HG02798 (cell line): ENCODE data around the gene ANLN.
A peak's percentile ranks its signal among the peaks of the same experiment; 100 is the strongest.
"Not testable (repeated sequence)": the region's sequence is repeated elsewhere in the genome, so short reads cannot be mapped to it uniquely, and the experiment has no call there.

Source experiments
- ATAC-seq: cut with Tn5 transposase; IDR thresholded peaks from one replicate; pipeline ENCODE4 v1.9.1; 2021; ENCODE audit warnings: mild to moderate bottlenecking; ENCODE audit not compliant: unreplicated experiment, poor library complexity

Gene ANLN

GRCh38 chr7:36378555-36378954 is 11.1 kb upstream of the ANLN start:
- not testable (repeated sequence) for ATAC-seq

- no peak for ATAC-seq
These were observed 9.7 kb upstream of the ANLN start for GRCh38 chr7:36379831-36380504.

DNA sequence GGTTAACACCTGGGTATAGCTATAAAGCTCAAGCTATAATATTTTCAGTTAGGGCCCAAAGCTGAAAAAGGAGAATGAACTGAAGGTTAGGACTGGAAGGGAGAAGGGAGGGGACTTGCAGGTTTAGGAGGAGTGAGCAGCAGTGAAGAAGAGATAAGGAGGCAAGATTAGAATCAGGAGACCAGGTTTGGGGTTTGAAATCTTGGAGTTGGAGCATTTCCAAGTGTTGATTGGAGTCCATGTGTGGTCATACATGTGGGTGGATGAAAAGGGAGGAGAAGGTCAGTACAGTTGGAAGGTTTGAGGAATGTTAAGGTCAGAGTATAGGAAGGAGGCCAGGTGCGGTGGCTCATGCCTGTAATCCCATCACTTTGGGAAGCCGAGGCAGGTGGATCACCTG is 8.6 kb upstream of the ANLN start:
- no peak for ATAC-seq

DNA sequence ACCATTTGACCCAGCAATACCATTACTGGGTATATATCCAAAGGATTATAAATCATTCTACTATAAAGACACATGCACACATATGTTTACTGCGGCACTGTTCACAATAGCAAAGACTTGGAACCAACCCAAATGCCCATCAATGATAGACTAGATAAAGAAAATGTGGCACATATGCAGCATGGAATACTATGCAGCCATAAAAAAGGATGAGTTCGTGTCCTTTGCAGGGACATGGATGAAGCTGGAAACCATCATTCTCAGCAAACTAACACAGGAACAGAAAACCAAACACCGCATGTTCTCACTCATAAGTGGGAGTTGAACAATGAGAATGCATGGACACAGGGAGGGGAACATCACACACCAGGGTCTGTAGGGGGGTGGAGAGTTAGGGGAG is 6.4 kb upstream of the ANLN start:
- ATAC-seq: not testable (repeated sequence)

DNA sequence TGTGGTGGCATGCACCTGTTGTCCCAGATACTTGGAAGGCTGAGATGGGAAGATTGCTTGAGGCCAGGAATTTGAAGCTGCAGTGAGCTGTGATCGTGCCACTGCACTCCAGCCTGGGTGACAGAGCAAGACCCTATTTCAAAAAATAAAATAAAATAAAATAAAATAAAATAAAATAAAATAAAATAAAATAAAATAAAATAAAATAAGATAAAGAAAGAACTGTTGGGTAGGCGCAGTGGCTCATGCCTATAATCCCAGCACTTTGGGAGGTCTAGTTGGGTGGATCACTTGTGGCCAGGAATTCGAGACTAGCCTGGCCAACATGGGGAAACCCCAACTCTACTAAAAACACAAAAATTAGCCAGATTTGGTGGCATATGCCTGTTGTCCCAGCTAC is 4.0 kb upstream of the ANLN start:
- not testable (repeated sequence) for ATAC-seq

DNA sequence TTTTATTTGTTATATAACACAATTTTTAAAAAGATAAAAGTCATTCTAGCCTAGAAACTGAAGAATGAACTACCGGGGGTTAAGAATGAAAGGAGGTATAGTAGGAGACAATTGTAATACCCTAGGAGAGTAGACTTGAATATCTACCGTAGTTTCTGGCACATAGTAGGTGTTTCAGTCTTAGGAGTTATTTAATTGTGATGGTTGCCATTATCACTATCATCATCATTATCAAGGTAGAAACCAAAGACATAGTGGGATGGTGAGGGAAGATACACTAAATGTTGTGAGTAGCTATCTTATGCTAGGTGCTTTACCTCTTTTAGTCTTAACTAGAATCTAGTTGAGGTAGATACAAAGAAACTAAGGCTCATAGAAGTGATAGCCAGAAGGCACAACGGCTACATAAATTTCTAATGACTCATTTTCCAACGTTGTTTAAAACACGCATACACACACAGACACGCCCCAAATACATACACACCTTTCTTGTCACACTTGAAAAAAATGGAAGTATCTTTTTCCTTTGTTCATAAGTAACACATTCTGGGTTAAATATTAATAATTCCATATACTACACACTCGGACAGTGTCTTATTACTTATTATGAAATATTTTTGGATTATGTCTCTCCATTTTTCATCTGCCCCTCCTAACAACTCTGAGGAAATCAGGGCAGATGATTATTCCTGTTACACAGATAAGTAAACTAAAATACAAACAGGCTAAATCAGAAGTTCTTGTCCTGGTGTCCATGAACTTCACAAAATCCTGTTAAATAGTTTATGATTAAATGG is 2.0 kb upstream of the ANLN start:
- ATAC-seq: no peak

DNA sequence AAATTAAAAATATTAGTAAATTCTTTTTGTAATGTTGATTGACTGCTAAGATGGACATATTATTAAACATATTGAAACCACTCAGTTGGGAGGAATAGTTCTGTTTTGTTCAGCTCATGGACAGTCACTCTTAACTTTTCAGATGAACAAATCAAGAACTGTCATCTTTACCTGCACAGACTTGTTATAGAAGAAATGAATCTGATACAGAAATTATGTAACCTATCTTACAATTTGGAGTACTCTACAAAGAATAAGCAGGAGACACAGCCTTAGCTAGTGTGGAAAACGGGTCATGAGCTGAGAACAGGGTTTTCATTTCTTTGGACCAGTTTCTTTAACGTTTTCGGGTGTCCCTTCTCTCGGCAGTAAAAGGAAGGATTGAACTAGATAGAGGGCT is 1.2 kb upstream of the ANLN start:
- ATAC-seq: no peak

DNA sequence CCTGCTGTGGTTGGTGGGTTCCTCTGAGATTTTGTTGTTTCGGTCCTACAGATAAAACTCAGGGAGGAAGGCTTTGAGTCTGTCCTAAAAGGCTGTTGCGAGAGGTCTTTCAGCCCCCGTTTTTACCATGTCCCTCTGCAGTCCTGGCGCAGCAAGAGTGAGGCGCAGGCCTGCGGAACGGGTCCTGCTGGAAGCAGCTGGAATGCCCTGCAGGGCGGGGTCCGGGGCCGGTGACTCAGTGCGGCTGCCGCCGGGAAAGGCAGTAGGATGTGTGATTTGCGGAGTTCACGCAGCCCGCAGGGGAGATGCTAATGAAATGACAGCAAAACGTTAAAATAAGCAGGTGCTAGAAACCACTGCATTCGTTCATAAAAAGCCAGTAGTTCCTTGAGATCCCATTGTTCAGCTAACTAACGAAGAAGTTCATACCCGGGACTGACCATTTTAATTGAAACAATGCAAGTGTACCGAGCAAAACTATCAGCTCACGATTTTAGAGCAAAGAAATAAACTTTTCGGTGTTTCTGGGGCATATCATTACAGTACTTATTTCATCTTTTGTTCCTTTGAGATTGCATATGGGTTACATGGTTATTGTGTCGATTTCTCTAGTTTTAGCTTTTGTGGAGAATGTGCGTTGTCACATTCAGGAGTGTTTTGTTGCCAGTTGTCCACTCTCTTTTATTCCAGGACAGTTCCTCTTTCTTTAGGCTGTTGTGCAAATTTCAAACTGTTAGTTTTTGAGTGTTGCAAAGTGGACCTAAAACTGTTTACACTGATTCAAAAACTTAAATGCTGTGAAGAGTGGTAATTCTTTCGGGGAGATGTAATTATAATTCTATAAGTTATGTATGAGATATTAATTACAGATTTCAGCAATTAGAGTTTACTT is 783 bp downstream of the ANLN start:
- ATAC-seq: peak; percentile 21

GRCh38 chr7:36391436-36392198 is 2.0 kb downstream of the ANLN start:
- peak; percentile 42 for ATAC-seq

- ATAC-seq: no peak
These were observed 4.2 kb downstream of the ANLN start for GRCh38 chr7:36393826-36394225.

DNA sequence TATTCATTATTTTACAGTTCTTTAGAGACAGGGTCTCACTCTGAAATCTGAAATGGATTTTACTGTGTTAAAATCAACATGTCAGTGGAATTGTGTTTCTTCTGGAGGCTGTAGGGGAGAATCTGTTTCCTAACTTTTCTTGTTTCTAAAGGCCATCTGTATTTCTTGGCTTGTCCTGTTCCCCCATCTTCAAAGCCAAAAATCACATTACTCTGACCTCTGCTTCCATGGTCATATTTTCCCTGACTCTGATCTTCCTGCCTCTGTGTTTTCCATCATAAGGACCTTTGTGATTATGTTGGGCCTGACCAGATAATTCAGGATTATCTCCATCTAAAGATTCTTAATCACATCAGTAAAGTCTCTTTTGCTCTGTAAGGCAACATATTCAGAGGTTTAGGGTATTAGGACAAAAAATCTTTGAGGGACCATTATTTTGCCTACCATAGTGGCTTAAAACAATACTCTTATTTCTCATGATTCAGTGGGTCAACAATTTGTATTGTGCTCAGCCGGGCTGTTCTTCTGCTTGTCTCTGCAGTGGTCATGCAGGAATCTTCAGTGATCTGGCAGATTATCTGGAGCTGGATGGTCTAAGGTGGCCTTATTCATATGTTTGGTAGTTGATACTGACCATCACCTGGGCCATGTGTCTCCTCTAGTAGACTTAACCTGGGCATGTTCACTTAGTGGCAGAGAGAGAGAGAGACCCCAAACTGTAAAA is 5.7 kb downstream of the ANLN start:
- no peak for ATAC-seq

DNA sequence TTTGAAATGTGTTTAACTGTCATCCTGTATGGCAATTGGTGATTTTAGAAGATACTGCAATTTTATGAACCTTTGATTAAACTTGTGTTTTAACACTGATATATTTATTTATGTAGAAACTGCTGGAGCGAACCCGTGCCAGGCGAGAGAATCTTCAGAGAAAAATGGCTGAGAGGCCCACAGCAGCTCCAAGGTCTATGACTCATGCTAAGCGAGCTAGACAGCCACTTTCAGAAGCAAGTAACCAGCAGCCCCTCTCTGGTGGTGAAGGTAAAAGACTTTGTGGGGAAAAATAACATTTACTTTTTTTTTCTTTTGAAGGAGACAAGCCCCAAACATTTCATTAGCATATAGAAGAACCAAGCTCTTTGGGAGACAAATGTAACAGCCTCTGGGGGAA is 6.5 kb downstream of the ANLN start:
- ATAC-seq: no peak

GRCh38 chr7:36400036-36400435 is 10.4 kb downstream of the ANLN start:
- no peak for ATAC-seq

DNA sequence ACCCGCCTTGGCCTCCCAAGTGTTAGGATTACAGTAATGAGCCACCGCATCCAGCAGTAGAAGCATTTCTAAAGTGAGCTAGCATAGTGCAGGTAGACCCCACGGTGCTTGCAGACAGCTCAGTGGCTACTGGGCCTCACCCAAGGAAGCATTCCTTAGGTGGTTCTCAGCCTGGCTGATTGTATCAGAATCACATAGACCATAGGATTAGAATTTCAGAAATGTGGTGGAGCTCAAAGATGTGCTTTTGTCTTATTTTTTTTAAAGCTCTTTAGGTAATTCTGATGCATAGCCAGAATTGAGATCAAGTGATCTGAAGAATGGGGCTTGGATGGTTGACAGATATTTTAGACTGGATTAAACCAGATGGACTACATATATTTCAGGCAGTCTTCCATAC is 10.9 kb downstream of the ANLN start:
- ATAC-seq: no peak

- no peak for ATAC-seq
These were observed 13.8 kb downstream of the ANLN start for GRCh38 chr7:36403452-36403851.

- no peak for ATAC-seq
These were observed 15.2 kb downstream of the ANLN start for GRCh38 chr7:36404639-36405408.

DNA sequence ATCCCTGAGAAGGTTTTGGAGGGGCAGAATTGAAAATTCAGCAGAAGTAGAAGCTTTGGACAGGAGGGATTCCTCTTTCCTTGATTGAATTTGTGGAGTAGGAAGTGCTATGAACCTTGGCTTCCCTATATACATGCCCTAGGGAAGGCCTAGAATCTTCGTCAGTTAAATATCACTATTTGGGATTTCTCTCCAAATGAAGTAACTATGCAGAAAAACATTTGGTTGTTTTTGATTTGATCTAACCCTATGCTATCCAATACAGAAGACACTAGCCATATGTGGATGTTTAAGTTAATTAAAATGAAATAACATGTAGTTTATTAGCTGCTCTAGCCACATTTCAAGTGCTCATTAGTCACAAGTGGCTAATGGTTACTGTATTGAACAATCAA is 15.7 kb downstream of the ANLN start:
- ATAC-seq: no peak

GRCh38 chr7:36406156-36406555 is 16.5 kb downstream of the ANLN start:
- ATAC-seq: no peak
